OCI-LY7 (cell line): ENCODE results near the gene SLC35A1. TPM values are rescaled to one million over a fixed set of nuclear protein-coding genes. Genes with fewer than 3 reads are reported as not detected.
"Not testable (repeated sequence)": the region's sequence is repeated elsewhere in the genome, so short reads cannot be mapped to it uniquely, and the experiment has no call there.

ENCODE experiments used
- BruUV-seq: library from RNA; stranded (reverse); fragments of 400-500 nt; replicated peaks from 2 replicates; lab custom pipeline; 2021; lab: Mats Ljungman, UMichigan
- CTCF ChIA-PET: fragments of 300-600 bp; sonication (Branson Sonifier 250); formaldehyde crosslinking; loops from one replicate; lab custom pipeline; 2022; ENCODE audit warnings: antibody characterized with exemption; ENCODE audit not compliant: unreplicated experiment; lab: Charles Lee
- POLR2A ChIA-PET: fragments of 300-600 bp; sonication (Branson Sonifier 250); formaldehyde crosslinking; loops from one replicate; lab custom pipeline; 2022; ENCODE audit warnings: antibody characterized with exemption; lab: Charles Lee
- DNase-seq: peaks from one replicate; pipeline ENCODE4 v3.0.0-alpha.2; 2015; ENCODE audit warnings: low spot score
- H2AFZ ChIP-seq: fragments of 200-600 bp; sonication (generic), shearing (Covaris generic); 2 replicates; pipeline ENCODE4 v1.6.1; 2014; ENCODE audit warnings: mild to moderate bottlenecking, antibody characterized with exemption, low read length, moderate library complexity
- H3K27ac ChIP-seq: fragments of 200-600 bp; sonication (generic); 2 replicates; pipeline ENCODE4 v1.5.1; 2014; ENCODE audit warnings: mixed run types, low read depth, mild to moderate bottlenecking, moderate library complexity, low read length, inconsistent platforms; ENCODE audit not compliant: poor library complexity, severe bottlenecking
- H3K36me3 ChIP-seq: fragments of 200-600 bp; sonication (generic); 2 replicates; pipeline ENCODE4 v1.6.1; 2014; ENCODE audit warnings: mild to moderate bottlenecking, antibody characterized with exemption, low read length, moderate library complexity, mixed read lengths; ENCODE audit not compliant: insufficient read depth
- H3K4me1 ChIP-seq: fragments of 200-600 bp; sonication (generic); 2 replicates; pipeline ENCODE4 v1.5.1; 2014; ENCODE audit warnings: mild to moderate bottlenecking, low read length; ENCODE audit not compliant: insufficient read depth, poor library complexity, severe bottlenecking
- H3K4me2 ChIP-seq: fragments of 200-600 bp; sonication (generic); 2 replicates; pipeline ENCODE4 v1.6.1; 2014; ENCODE audit warnings: mild to moderate bottlenecking, low read length
- H3K4me3 ChIP-seq: fragments of 200-600 bp; sonication (generic); 2 replicates; pipeline ENCODE4 v1.5.1; 2014; ENCODE audit warnings: mild to moderate bottlenecking, low read depth, low read length; ENCODE audit not compliant: poor library complexity, severe bottlenecking
- H3K79me2 ChIP-seq: fragments of 200-600 bp; sonication (generic); 2 replicates; pipeline ENCODE4 v1.6.1; 2016; ENCODE audit warnings: low read depth, mild to moderate bottlenecking, low read length, moderate library complexity, mixed read lengths; ENCODE audit not compliant: insufficient read depth
- H3K9me2 ChIP-seq: fragments of 200-600 bp; sonication (generic); 2 replicates; pipeline ENCODE4 v1.6.1; 2016; ENCODE audit warnings: mild to moderate bottlenecking, low read length, mixed read lengths; ENCODE audit not compliant: insufficient read depth
- H3K9me3 ChIP-seq: fragments of 200-600 bp; sonication (generic); 2 replicates; pipeline ENCODE4 v1.6.1; 2014; ENCODE audit warnings: mild to moderate bottlenecking, mixed run types, low read length, mixed read lengths
- H4K20me1 ChIP-seq: fragments of 200-600 bp; sonication (generic); 2 replicates; pipeline ENCODE4 v1.6.1; 2014; ENCODE audit warnings: mild to moderate bottlenecking, antibody characterized with exemption, low read length, moderate library complexity, mixed read lengths; ENCODE audit not compliant: insufficient read depth
- EZH2phosphoT487 ChIP-seq: fragments of 200-600 bp; sonication (generic); IDR thresholded peaks from 2 replicates; pipeline ENCODE4 v1.6.1; 2018; ENCODE audit warnings: low read depth, borderline replicate concordance, mild to moderate bottlenecking, mixed run types, antibody characterized with exemption, low read length, moderate library complexity, mixed read lengths
- intact Hi-C: fragments of 100-400 bp; cut with micrococcal nuclease; formaldehyde crosslinking; loops from one replicate; pipeline ENCODE4 v1.10.0; 2022; ENCODE audit not compliant: unreplicated experiment
- total RNA-seq, 2 experiments: library from RNA; depleted of rRNA in 1 of 2; stranded (reverse); fragments of >200 nt in 1 of 2; shearing (Covaris generic) in 1 of 2; gene quantifications; 2 replicates each; pipeline ENCODE4 v1.2.3, GENCODE V29; 2014 to 2022
- TF ChIP-seq, protein P1 (sequence below): fragments of 200-600 bp; sonication (generic); conservative IDR thresholded peaks from 2 replicates; pipeline ENCODE4 v1.5.1; 2014; ENCODE audit warnings: mild to moderate bottlenecking, antibody characterized with exemption, low read length, moderate library complexity, mixed read lengths

The SLC35A1 gene
- total RNA-seq, 2 experiments from 2014 or later = 17.0 to 22.4 TPM

- DNase-seq = no peak
- ChIA-PET CTCF (no interaction called here), POLR2A (no interaction called here)
- Histone ChIP-seq H3K79me2 (no peaks in the 10 kb centered on the region), H3K36me3 (peaks cover 49% of the 10 kb centered on the region), H4K20me1 (no peaks in the 10 kb centered on the region), H3K9me2 (no peaks in the 10 kb centered on the region), H3K4me3 (no peak overlapping the region), H2AFZ (no peak overlapping the region), H3K4me1 (no peaks in the 10 kb centered on the region), H3K27ac (no peak overlapping the region), H3K9me3 (no peaks in the 10 kb centered on the region), H3K4me2 (no peak overlapping the region)
- BruUV-seq = no TSS peak
- intact Hi-C loops = no loop called here
- TF ChIP-seq, protein P1, sequence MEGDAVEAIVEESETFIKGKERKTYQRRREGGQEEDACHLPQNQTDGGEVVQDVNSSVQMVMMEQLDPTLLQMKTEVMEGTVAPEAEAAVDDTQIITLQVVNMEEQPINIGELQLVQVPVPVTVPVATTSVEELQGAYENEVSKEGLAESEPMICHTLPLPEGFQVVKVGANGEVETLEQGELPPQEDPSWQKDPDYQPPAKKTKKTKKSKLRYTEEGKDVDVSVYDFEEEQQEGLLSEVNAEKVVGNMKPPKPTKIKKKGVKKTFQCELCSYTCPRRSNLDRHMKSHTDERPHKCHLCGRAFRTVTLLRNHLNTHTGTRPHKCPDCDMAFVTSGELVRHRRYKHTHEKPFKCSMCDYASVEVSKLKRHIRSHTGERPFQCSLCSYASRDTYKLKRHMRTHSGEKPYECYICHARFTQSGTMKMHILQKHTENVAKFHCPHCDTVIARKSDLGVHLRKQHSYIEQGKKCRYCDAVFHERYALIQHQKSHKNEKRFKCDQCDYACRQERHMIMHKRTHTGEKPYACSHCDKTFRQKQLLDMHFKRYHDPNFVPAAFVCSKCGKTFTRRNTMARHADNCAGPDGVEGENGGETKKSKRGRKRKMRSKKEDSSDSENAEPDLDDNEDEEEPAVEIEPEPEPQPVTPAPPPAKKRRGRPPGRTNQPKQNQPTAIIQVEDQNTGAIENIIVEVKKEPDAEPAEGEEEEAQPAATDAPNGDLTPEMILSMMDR = no peak
- TF ChIP-seq EZH2phosphoT487 = no peak
Measured at GRCh38 chr6:87487555-87487954, 14.8 kb downstream of the SLC35A1 start.

DNA sequence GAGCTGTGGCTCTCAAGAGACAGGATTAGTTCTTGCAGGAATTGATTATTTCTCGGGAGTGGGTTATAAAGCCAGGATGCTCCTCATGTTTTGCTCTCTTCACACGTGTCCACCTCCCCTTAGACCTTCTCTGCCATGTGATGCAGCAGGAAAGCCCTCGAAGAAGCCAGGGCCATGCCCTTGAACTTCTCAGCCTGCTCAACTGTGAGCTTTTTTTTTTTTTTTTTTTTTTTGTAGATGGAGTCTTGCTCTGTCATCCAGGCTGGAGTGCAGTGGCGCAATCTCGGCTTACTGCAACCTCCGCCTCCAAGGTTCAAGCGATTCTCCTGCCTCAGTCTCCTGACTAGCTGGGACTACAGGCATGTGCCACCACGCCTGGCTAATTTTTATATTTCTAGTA, 16.6 kb downstream of the SLC35A1 start:
- intact Hi-C loops, BruUV-seq, H3K79me2 ChIP-seq, CTCF ChIA-PET, H4K20me1 ChIP-seq, H3K4me1 ChIP-seq, H3K4me3 ChIP-seq, H3K4me2 ChIP-seq, H3K27ac ChIP-seq, H3K9me2 ChIP-seq, H3K9me3 ChIP-seq, DNase-seq, H2AFZ ChIP-seq: not testable (repeated sequence)
- H3K36me3 ChIP-seq = peaks cover 54% of the 10 kb centered on the region
- POLR2A ChIA-PET = interaction anchor here (0.7 to 1.0 kb wide), 2 partner anchors 9 to 455 kb away, joined by 3 to 4 read pairs; no protein-coding TSS in a partner anchor

DNA sequence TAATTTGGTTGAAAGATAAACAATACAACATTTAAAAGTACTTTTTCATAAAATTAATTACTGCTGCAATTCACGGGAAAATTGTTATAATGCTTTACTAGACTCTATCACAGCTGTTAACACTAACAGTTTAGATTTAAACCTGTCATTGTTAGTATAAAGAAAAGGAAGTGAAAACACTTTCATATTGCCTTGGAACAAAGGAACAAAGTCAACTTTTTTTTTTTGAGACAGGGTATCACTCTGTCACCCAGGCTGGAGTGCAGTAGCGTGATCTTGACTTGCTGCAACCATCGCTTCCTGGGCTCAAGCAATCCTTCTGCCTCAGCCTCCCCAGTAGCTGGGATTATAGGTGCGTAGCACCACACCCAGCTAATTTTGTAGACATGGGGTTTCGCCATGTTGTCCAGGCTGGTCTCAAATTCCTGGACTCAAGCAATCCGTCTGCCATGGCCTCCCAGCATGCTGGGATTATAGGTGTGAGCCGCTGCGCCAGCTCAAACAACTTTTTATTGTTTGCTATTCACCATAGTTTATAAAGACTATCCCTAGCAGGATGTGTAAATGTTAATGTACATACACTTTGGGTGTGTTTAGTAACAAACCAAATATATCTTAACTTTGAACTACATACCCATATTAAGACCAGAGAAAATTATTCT, 22.1 kb downstream of the SLC35A1 start:
- intact Hi-C loops = no loop called here
- Histone ChIP-seq H3K4me3 (no peak overlapping the region), H3K79me2 (peaks cover 3% of the 10 kb centered on the region; the same call in 1 of the 2 replicates), H3K9me2 (no peaks in the 10 kb centered on the region), H3K36me3 (peaks cover 49% of the 10 kb centered on the region), H3K27ac (peak overlapping the region; percentile 61), H3K4me2 (peak overlapping the region; percentile 38), H2AFZ (no peak overlapping the region), H4K20me1 (no peaks in the 10 kb centered on the region), H3K9me3 (no peaks in the 10 kb centered on the region), H3K4me1 (peaks cover 22% of the 10 kb centered on the region)
- no TSS peak for BruUV-seq
- TF ChIP-seq, protein P1 = no peak
- no peak for TF ChIP-seq EZH2phosphoT487
- ChIA-PET POLR2A (interaction anchor here (0.7 to 2.2 kb wide), 6 partner anchors 9 to 418 kb away, joined by 3 to 9 read pairs (median 4); no protein-coding TSS in a partner anchor), CTCF (interaction anchor here (0.7 kb wide), 1 partner anchor 415 kb away, joined by 3 read pairs; no protein-coding TSS in a partner anchor)
- peak; percentile 75 for DNase-seq
